SK-N-SH (cell line): ENCODE results near the gene NDOR1. TPM values are rescaled to one million over a fixed set of nuclear protein-coding genes. Genes with fewer than 3 reads are reported as not detected.

Experiments used
- CTCF ChIA-PET: fragments of 300-600, 350-600 bp; formaldehyde crosslinking; extraction: SDS; loops from one replicate; lab custom pipeline; 2021; lab: Yijun Ruan, JAX
- POLR2A ChIA-PET: fragments of 350-600 bp; sonication (Branson Sonifier 250); formaldehyde crosslinking; extraction: SDS; loops from one replicate; lab custom pipeline; 2020; ENCODE audit warnings: antibody characterized with exemption, inconsistent platforms; lab: Yijun Ruan, JAX
- DNase-seq: peaks from one replicate; pipeline ENCODE4 v3.0.0; 2012
- H2AFZ ChIP-seq: fragments of 200-600 bp; sonication (generic); 2 replicates; pipeline ENCODE4 v1.8.1; 2016; ENCODE audit warnings: antibody characterized with exemption, mild to moderate bottlenecking, low read depth
- H3F3A ChIP-seq: fragments of 200-600 bp; sonication (generic); replicated peaks from 2 replicates; pipeline ENCODE3; 2016; ENCODE audit warnings: antibody characterized with exemption, mild to moderate bottlenecking; ENCODE audit not compliant: insufficient read depth
- H3K27ac ChIP-seq, 2 experiments: fragments of 200-500 bp in 1 of 2; fragments of 200-600 bp in 1 of 2; sonication (Bioruptor generic) in 1 of 2; sonication (generic), shearing (Covaris generic) in 1 of 2; 2 replicates each; pipeline versions ENCODE4 v1.5.1 to v1.6.1; 2014 to 2016; ENCODE audit warnings: low read depth in 2 of 2, inconsistent platforms in 1 of 2, low read length in 1 of 2, mild to moderate bottlenecking in 1 of 2, mixed read lengths in 1 of 2
- H3K27me3 ChIP-seq: fragments of 200-600 bp; sonication (generic), shearing (Covaris generic); 2 replicates; pipeline ENCODE4 v1.6.1; 2016; ENCODE audit warnings: mixed run types; ENCODE audit not compliant: insufficient read depth
- H3K36me3 ChIP-seq, 2 experiments: fragments of 200-500 bp in 1 of 2; fragments of 200-600 bp in 1 of 2; sonication (Bioruptor generic) in 1 of 2; sonication (generic) in 1 of 2; replicated peaks in 1 of 2; 2 replicates each; pipeline versions ENCODE3 to v1.5.1; 2014 to 2016; ENCODE audit warnings: low read length in 1 of 2, mild to moderate bottlenecking in 1 of 2; ENCODE audit not compliant: insufficient read depth in 2 of 2, control insufficient read depth in 1 of 2
- H3K4me1 ChIP-seq, 2 experiments: fragments of 200-500 bp in 1 of 2; fragments of 200-600 bp in 1 of 2; sonication (Bioruptor generic) in 1 of 2; sonication (generic), shearing (Covaris generic) in 1 of 2; 2 replicates each; pipeline versions ENCODE4 v1.5.1 to v1.6.1; 2014 to 2016; ENCODE audit warnings: low read depth in 1 of 2, low read length in 1 of 2, mixed run types in 1 of 2; ENCODE audit not compliant: insufficient read depth in 2 of 2, control insufficient read depth in 1 of 2
- H3K4me2 ChIP-seq: fragments of 200-600 bp; sonication (generic), shearing (Covaris generic); 2 replicates; pipeline ENCODE4 v1.6.1; 2017; ENCODE audit warnings: mixed run types
- H3K4me3 ChIP-seq, 2 experiments: fragments of 200-500 bp in 1 of 2; fragments of 200-600 bp in 1 of 2; sonication (Bioruptor generic) in 1 of 2; sonication (generic), shearing (Covaris generic) in 1 of 2; 2 replicates each; pipeline versions ENCODE4 v1.5.1 to v1.8.1; 2014 to 2016; ENCODE audit warnings: low read depth in 2 of 2, inconsistent platforms in 1 of 2, low read length in 1 of 2, mild to moderate bottlenecking in 1 of 2, mixed read lengths in 1 of 2, moderate library complexity in 1 of 2
- H3K79me2 ChIP-seq: fragments of 200-600 bp; sonication (generic); 2 replicates; pipeline ENCODE4 v1.8.1; 2017; ENCODE audit warnings: mild to moderate bottlenecking; ENCODE audit not compliant: insufficient read depth
- H3K9ac ChIP-seq: fragments of 200-600 bp; sonication (generic); 2 replicates; pipeline ENCODE4 v1.6.1; 2017; ENCODE audit warnings: mixed run types
- H3K9me2 ChIP-seq: fragments of 200-600 bp; sonication (generic); 2 replicates; pipeline ENCODE4 v1.6.1; 2017; ENCODE audit warnings: mixed run types
- H3K9me3 ChIP-seq: fragments of 200-600 bp; sonication (generic); 2 replicates; pipeline ENCODE4 v1.6.1; 2017; ENCODE audit warnings: mixed run types, mild to moderate bottlenecking, moderate library complexity
- H4K20me1 ChIP-seq: fragments of 200-600 bp; sonication (generic); 2 replicates; pipeline ENCODE4 v1.6.1; 2017; ENCODE audit warnings: mild to moderate bottlenecking, mixed run types; ENCODE audit not compliant: insufficient read depth
- EZH2phosphoT487 ChIP-seq: fragments of 200-600 bp; sonication (generic); IDR thresholded peaks from 2 replicates; pipeline ENCODE4 v1.6.1; 2017; ENCODE audit warnings: low read depth, mixed run types, mild to moderate bottlenecking, antibody characterized with exemption, moderate library complexity, borderline replicate concordance
- FOSL2 ChIP-seq: IDR thresholded peaks from 2 replicates; pipeline ENCODE4 v1.4.0; 2012; ENCODE audit warnings: low read depth, mild to moderate bottlenecking, moderate library complexity, borderline replicate concordance
- FOXM1 ChIP-seq: IDR thresholded peaks from 2 replicates; pipeline ENCODE4 v1.4.0; 2012; ENCODE audit warnings: low read depth, mild to moderate bottlenecking
- MAX ChIP-seq: IDR thresholded peaks from 2 replicates; pipeline ENCODE4 v1.4.0; 2012; ENCODE audit warnings: low read depth
- MEF2A ChIP-seq: IDR thresholded peaks from 2 replicates; pipeline ENCODE4 v1.4.0; 2012; ENCODE audit warnings: low read depth, borderline replicate concordance
- MXI1 ChIP-seq: IDR thresholded peaks from 2 replicates; pipeline ENCODE4 v1.6.1; 2012; ENCODE audit warnings: mild to moderate bottlenecking, low read depth, low read length, improper control_type of control experiment
- NRF1 ChIP-seq: IDR thresholded peaks from 2 replicates; pipeline ENCODE4 v1.6.1; 2012; ENCODE audit warnings: low read depth, mild to moderate bottlenecking, low read length
- PBX3 ChIP-seq: IDR thresholded peaks from 2 replicates; pipeline ENCODE4; 2012
- RXRA ChIP-seq: IDR thresholded peaks from 2 replicates; pipeline ENCODE4 v1.4.0; 2012; ENCODE audit warnings: low read depth, mild to moderate bottlenecking, borderline replicate concordance
- SMC3 ChIP-seq: IDR thresholded peaks from 2 replicates; pipeline ENCODE4 v1.6.1; 2012; ENCODE audit warnings: low read depth, low read length, improper control_type of control experiment
- TAF1 ChIP-seq: IDR thresholded peaks from 2 replicates; pipeline ENCODE4 v1.6.1; 2012; ENCODE audit warnings: low read depth, mild to moderate bottlenecking, low read length, moderate library complexity, borderline replicate concordance
- TCF12 ChIP-seq: IDR thresholded peaks from 2 replicates; pipeline ENCODE4 v1.4.0; 2012
- TEAD4 ChIP-seq: IDR thresholded peaks from 2 replicates; pipeline ENCODE4 v1.4.0; 2012; ENCODE audit warnings: mild to moderate bottlenecking, borderline replicate concordance; ENCODE audit not compliant: insufficient read depth
- WGBS: methylation state at CpG from one replicate; pipeline ENCODE4 v1.1.6; 2017; ENCODE audit warnings: low lambda C conversion rate; 5-methylcytosine and 5-hydroxymethylcytosine counted together
- polyA plus RNA-seq, 3 experiments: library from polyadenylated mRNA; depleted of rRNA; stranded (reverse); fragments of >200 nt; gene quantifications; 2 replicates each; pipeline ENCODE4 v1.2.3, GENCODE V29; 2012
- TF ChIP-seq, protein P1 (sequence below): IDR thresholded peaks from 2 replicates; pipeline ENCODE4 v1.4.0; 2012; ENCODE audit warnings: low read depth, borderline replicate concordance
- TF ChIP-seq, protein P2 (sequence below): IDR thresholded peaks from 2 replicates; pipeline ENCODE4 v1.4.0; 2012; ENCODE audit warnings: low read depth, borderline replicate concordance
- TF ChIP-seq, protein P3 (sequence below): IDR thresholded peaks from 2 replicates; pipeline ENCODE4 v1.6.1; 2012; ENCODE audit warnings: mild to moderate bottlenecking, low read depth, low read length, moderate library complexity

NDOR1 gene
- polyA plus RNA-seq, 1 of the 3 experiments (the other 2 are of a cell fraction) = 8.6 TPM

- no peak overlapping the region for H3K4me3 ChIP-seq
- H3K27me3 ChIP-seq = no peaks in the 10 kb centered on the region
- no peak for TF ChIP-seq MEF2A
- no peak for TF ChIP-seq TAF1
- TF ChIP-seq PBX3 = no peak
- TF ChIP-seq FOXM1 = no peak
- TF ChIP-seq TEAD4 = no peak
- no peak for TF ChIP-seq EZH2phosphoT487
- TF ChIP-seq SMC3 = no peak
- no peak for TF ChIP-seq NRF1
- TF ChIP-seq, protein P1, sequence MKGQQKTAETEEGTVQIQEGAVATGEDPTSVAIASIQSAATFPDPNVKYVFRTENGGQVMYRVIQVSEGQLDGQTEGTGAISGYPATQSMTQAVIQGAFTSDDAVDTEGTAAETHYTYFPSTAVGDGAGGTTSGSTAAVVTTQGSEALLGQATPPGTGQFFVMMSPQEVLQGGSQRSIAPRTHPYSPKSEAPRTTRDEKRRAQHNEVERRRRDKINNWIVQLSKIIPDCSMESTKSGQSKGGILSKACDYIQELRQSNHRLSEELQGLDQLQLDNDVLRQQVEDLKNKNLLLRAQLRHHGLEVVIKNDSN = no peak
- CTCF ChIA-PET = interaction anchor here (0.6 to 7.7 kb wide), 40 partner anchors 9 to 314 kb away, joined by 3 to 95 read pairs (median 6); partner anchors contain the start of genes DPP7, MAN1B1, NELFB and NPDC1
- peaks cover 16% of the 10 kb centered on the region for H3F3A ChIP-seq
- no peaks in the 10 kb centered on the region for H3K36me3 ChIP-seq
- no peaks in the 10 kb centered on the region for H3K9me2 ChIP-seq
- H3K4me2 ChIP-seq = no peak overlapping the region; the same call in 1 of the 2 replicates
- H3K27ac ChIP-seq = no peak overlapping the region
- H3K9ac ChIP-seq = no peak overlapping the region
- no peak for DNase-seq
- H3K4me1 ChIP-seq = peaks cover 0 to 49% of the 10 kb centered on the region in 2 experiments; a peak in 1 of 4 replicates
- WGBS = 46% methylated on average over 3 of the region's 18 CpGs
- POLR2A ChIA-PET = interaction anchor here (1.0 to 1.5 kb wide), 6 partner anchors 23 to 121 kb away, joined by 3 to 8 read pairs (median 4); no protein-coding TSS in a partner anchor
- H4K20me1 ChIP-seq = no peaks in the 10 kb centered on the region
- no peaks in the 10 kb centered on the region for H3K79me2 ChIP-seq
- no peak overlapping the region for H2AFZ ChIP-seq
- no peaks in the 10 kb centered on the region for H3K9me3 ChIP-seq
These were observed 22.5 kb downstream of the NDOR1 start for GRCh38 chr9:137227853-137228505.

GRCh38 chr9:137228506-137228967 is 23.0 kb downstream of the NDOR1 start:
- H3F3A ChIP-seq = peaks cover 16% of the 10 kb centered on the region
- H3K4me2 ChIP-seq = no peak overlapping the region
- H3K4me1 ChIP-seq = peaks cover 0 to 48% of the 10 kb centered on the region in 2 experiments; a peak in 1 of 4 replicates
- H3K4me3 ChIP-seq = no peak overlapping the region
- no peak for DNase-seq
- H2AFZ ChIP-seq = no peak overlapping the region
- no peaks in the 10 kb centered on the region for H3K36me3 ChIP-seq
- H3K9ac ChIP-seq = no peak overlapping the region
- H3K9me3 ChIP-seq = no peaks in the 10 kb centered on the region
- no peaks in the 10 kb centered on the region for H4K20me1 ChIP-seq
- ChIA-PET CTCF (interaction anchor here (0.6 to 7.7 kb wide), 22 partner anchors 8 to 314 kb away, joined by 3 to 95 read pairs (median 7); partner anchors contain the start of genes DPP7, NELFB, NPDC1 and SAPCD2), POLR2A (no interaction called here)
- no peak for TF ChIP-seq TCF12
- TF ChIP-seq RXRA = no peak
- no peak for TF ChIP-seq EZH2phosphoT487
- TF ChIP-seq MXI1 = no peak
- TF ChIP-seq, protein P2, sequence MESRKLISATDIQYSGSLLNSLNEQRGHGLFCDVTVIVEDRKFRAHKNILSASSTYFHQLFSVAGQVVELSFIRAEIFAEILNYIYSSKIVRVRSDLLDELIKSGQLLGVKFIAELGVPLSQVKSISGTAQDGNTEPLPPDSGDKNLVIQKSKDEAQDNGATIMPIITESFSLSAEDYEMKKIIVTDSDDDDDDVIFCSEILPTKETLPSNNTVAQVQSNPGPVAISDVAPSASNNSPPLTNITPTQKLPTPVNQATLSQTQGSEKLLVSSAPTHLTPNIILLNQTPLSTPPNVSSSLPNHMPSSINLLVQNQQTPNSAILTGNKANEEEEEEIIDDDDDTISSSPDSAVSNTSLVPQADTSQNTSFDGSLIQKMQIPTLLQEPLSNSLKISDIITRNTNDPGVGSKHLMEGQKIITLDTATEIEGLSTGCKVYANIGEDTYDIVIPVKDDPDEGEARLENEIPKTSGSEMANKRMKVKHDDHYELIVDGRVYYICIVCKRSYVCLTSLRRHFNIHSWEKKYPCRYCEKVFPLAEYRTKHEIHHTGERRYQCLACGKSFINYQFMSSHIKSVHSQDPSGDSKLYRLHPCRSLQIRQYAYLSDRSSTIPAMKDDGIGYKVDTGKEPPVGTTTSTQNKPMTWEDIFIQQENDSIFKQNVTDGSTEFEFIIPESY = no peak
- no peak for TF ChIP-seq MAX
- TF ChIP-seq FOSL2 = no peak
- TF ChIP-seq, protein P3, sequence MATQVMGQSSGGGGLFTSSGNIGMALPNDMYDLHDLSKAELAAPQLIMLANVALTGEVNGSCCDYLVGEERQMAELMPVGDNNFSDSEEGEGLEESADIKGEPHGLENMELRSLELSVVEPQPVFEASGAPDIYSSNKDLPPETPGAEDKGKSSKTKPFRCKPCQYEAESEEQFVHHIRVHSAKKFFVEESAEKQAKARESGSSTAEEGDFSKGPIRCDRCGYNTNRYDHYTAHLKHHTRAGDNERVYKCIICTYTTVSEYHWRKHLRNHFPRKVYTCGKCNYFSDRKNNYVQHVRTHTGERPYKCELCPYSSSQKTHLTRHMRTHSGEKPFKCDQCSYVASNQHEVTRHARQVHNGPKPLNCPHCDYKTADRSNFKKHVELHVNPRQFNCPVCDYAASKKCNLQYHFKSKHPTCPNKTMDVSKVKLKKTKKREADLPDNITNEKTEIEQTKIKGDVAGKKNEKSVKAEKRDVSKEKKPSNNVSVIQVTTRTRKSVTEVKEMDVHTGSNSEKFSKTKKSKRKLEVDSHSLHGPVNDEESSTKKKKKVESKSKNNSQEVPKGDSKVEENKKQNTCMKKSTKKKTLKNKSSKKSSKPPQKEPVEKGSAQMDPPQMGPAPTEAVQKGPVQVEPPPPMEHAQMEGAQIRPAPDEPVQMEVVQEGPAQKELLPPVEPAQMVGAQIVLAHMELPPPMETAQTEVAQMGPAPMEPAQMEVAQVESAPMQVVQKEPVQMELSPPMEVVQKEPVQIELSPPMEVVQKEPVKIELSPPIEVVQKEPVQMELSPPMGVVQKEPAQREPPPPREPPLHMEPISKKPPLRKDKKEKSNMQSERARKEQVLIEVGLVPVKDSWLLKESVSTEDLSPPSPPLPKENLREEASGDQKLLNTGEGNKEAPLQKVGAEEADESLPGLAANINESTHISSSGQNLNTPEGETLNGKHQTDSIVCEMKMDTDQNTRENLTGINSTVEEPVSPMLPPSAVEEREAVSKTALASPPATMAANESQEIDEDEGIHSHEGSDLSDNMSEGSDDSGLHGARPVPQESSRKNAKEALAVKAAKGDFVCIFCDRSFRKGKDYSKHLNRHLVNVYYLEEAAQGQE = no peak
- 87% methylated on average over 3 of the region's 29 CpGs for WGBS
- no peak overlapping the region for H3K27ac ChIP-seq
- H3K79me2 ChIP-seq = no peaks in the 10 kb centered on the region
- no peaks in the 10 kb centered on the region for H3K9me2 ChIP-seq
- no peaks in the 10 kb centered on the region for H3K27me3 ChIP-seq
